T-helper 2 cell treated with Interferon-gamma antibody and Interleukin-4, amounts not matched to agents 5 μg/mL and 100 μg/mL, for 36 hours (primary cell): ENCODE measurements around the gene CCDC192.

ENCODE experiments used
- DNase-seq: peaks from one replicate; pipeline ENCODE4 v3.0.0; 2021; ENCODE audit warnings: low spot score
- H3K27ac Mint-ChIP-seq: one replicate; pipeline ENCODE4 v1.8.0; 2021; ENCODE audit warnings: mild to moderate bottlenecking, mixed read lengths
- H3K27me3 Mint-ChIP-seq: one replicate; pipeline ENCODE4 v1.8.0; 2021; ENCODE audit warnings: low read depth, mixed read lengths
- H3K36me3 Mint-ChIP-seq: one replicate; pipeline ENCODE4 v1.8.0; 2021; ENCODE audit warnings: low read depth, mixed read lengths
- H3K4me1 Mint-ChIP-seq: one replicate; pipeline ENCODE4 v1.8.0; 2021; ENCODE audit warnings: low read depth, mixed read lengths
- H3K4me3 Mint-ChIP-seq: one replicate; pipeline ENCODE4 v1.8.0; 2022; ENCODE audit warnings: mild to moderate bottlenecking, moderate library complexity, mixed read lengths
- H3K9me3 Mint-ChIP-seq: one replicate; pipeline ENCODE4 v1.8.0; 2021; ENCODE audit warnings: mixed read lengths

Gene CCDC192

GRCh38 chr5:127793052-127793451 lies 89.9 kb downstream of the CCDC192 start:
- peaks cover 39% of the 10 kb centered on the region for H3K9me3 Mint-ChIP-seq
- no peak for DNase-seq
- H3K27ac Mint-ChIP-seq = no peak overlapping the region
- H3K4me1 Mint-ChIP-seq = no peaks in the 10 kb centered on the region
- H3K4me3 Mint-ChIP-seq = no peak overlapping the region
- peaks cover 4% of the 10 kb centered on the region for H3K27me3 Mint-ChIP-seq
- peaks cover 6% of the 10 kb centered on the region for H3K36me3 Mint-ChIP-seq

GRCh38 chr5:127793879-127794278 lies 90.7 kb downstream of the CCDC192 start:
- H3K4me3 Mint-ChIP-seq = no peak overlapping the region
- H3K27ac Mint-ChIP-seq = no peak overlapping the region
- no peak for DNase-seq
- H3K4me1 Mint-ChIP-seq = no peaks in the 10 kb centered on the region
- H3K9me3 Mint-ChIP-seq = peaks cover 33% of the 10 kb centered on the region
- H3K36me3 Mint-ChIP-seq = peaks cover 6% of the 10 kb centered on the region
- H3K27me3 Mint-ChIP-seq = peaks cover 4% of the 10 kb centered on the region

GRCh38 chr5:127796211-127796610 lies 93.0 kb downstream of the CCDC192 start:
- Mint-ChIP-seq H3K4me3 (no peak overlapping the region), H3K27ac (no peak overlapping the region), H3K36me3 (peaks cover 3% of the 10 kb centered on the region), H3K27me3 (peaks cover 4% of the 10 kb centered on the region), H3K4me1 (no peaks in the 10 kb centered on the region), H3K9me3 (peaks cover 15% of the 10 kb centered on the region)
- DNase-seq = no peak

- DNase-seq = no peak
- Mint-ChIP-seq H3K4me3 (no peak overlapping the region), H3K27ac (no peak overlapping the region), H3K27me3 (peaks cover 6% of the 10 kb centered on the region), H3K36me3 (no peaks in the 10 kb centered on the region), H3K4me1 (no peaks in the 10 kb centered on the region), H3K9me3 (no peaks in the 10 kb centered on the region)
Observed at GRCh38 chr5:127799293-127799905, 96.2 kb downstream of the CCDC192 start.

GRCh38 chr5:127801751-127802476 lies 98.7 kb downstream of the CCDC192 start:
- DNase-seq = no peak
- H3K9me3 Mint-ChIP-seq = no peaks in the 10 kb centered on the region
- H3K4me1 Mint-ChIP-seq = no peaks in the 10 kb centered on the region
- H3K36me3 Mint-ChIP-seq = no peaks in the 10 kb centered on the region
- H3K27ac Mint-ChIP-seq = no peak overlapping the region
- H3K27me3 Mint-ChIP-seq = peaks cover 2% of the 10 kb centered on the region
- H3K4me3 Mint-ChIP-seq = no peak overlapping the region

GRCh38 chr5:127802477-127802865 lies 99.3 kb downstream of the CCDC192 start:
- DNase-seq = no peak
- H3K27ac Mint-ChIP-seq = no peak overlapping the region
- no peaks in the 10 kb centered on the region for H3K9me3 Mint-ChIP-seq

GRCh38 chr5:127804886-127805426 lies 101.8 kb downstream of the CCDC192 start:
- Mint-ChIP-seq H3K4me3 (no peak overlapping the region), H3K36me3 (no peaks in the 10 kb centered on the region), H3K9me3 (no peaks in the 10 kb centered on the region), H3K27ac (no peak overlapping the region), H3K4me1 (no peaks in the 10 kb centered on the region), H3K27me3 (peaks cover 4% of the 10 kb centered on the region)
- DNase-seq = no peak

More at GRCh38 chr5:127802477-127802865, 99.3 kb downstream of the CCDC192 start:
- Mint-ChIP-seq H3K36me3 (no peaks in the 10 kb centered on the region), H3K4me1 (no peaks in the 10 kb centered on the region), H3K4me3 (no peak overlapping the region), H3K27me3 (peaks cover 2% of the 10 kb centered on the region)

- H3K27me3 Mint-ChIP-seq = peaks cover 4% of the 10 kb centered on the region
- H3K36me3 Mint-ChIP-seq = no peaks in the 10 kb centered on the region
- DNase-seq = no peak
- H3K4me3 Mint-ChIP-seq = no peak overlapping the region
- no peak overlapping the region for H3K27ac Mint-ChIP-seq
- H3K9me3 Mint-ChIP-seq = no peaks in the 10 kb centered on the region
- H3K4me1 Mint-ChIP-seq = no peaks in the 10 kb centered on the region
Observed at GRCh38 chr5:127805448-127805847, 102.3 kb downstream of the CCDC192 start.

- Mint-ChIP-seq H3K4me3 (no peak overlapping the region), H3K36me3 (no peaks in the 10 kb centered on the region), H3K9me3 (no peaks in the 10 kb centered on the region), H3K4me1 (no peaks in the 10 kb centered on the region), H3K27ac (no peak overlapping the region), H3K27me3 (peaks cover 8% of the 10 kb centered on the region)
- DNase-seq = no peak
Observed at GRCh38 chr5:127806776-127807175, 103.6 kb downstream of the CCDC192 start.

- H3K27me3 Mint-ChIP-seq = peaks cover 15% of the 10 kb centered on the region
- no peaks in the 10 kb centered on the region for H3K4me1 Mint-ChIP-seq
- H3K27ac Mint-ChIP-seq = no peak overlapping the region
- no peak for DNase-seq
- H3K4me3 Mint-ChIP-seq = no peak overlapping the region
- H3K9me3 Mint-ChIP-seq = no peaks in the 10 kb centered on the region
- no peaks in the 10 kb centered on the region for H3K36me3 Mint-ChIP-seq
Observed at GRCh38 chr5:127809533-127809932, 106.3 kb downstream of the CCDC192 start.

GRCh38 chr5:127810017-127810416 lies 106.8 kb downstream of the CCDC192 start:
- no peaks in the 10 kb centered on the region for H3K4me1 Mint-ChIP-seq
- peaks cover 17% of the 10 kb centered on the region for H3K27me3 Mint-ChIP-seq
- H3K9me3 Mint-ChIP-seq = no peaks in the 10 kb centered on the region
- H3K27ac Mint-ChIP-seq = no peak overlapping the region
- H3K4me3 Mint-ChIP-seq = no peak overlapping the region
- no peaks in the 10 kb centered on the region for H3K36me3 Mint-ChIP-seq
- DNase-seq = no peak

- no peak overlapping the region for H3K27ac Mint-ChIP-seq
- no peaks in the 10 kb centered on the region for H3K36me3 Mint-ChIP-seq
- H3K9me3 Mint-ChIP-seq = no peaks in the 10 kb centered on the region
- H3K27me3 Mint-ChIP-seq = peaks cover 19% of the 10 kb centered on the region
- H3K4me3 Mint-ChIP-seq = no peak overlapping the region
- DNase-seq = no peak
- H3K4me1 Mint-ChIP-seq = no peaks in the 10 kb centered on the region
Observed at GRCh38 chr5:127810707-127811490, 107.7 kb downstream of the CCDC192 start.

GRCh38 chr5:127812570-127812969 lies 109.4 kb downstream of the CCDC192 start:
- no peaks in the 10 kb centered on the region for H3K36me3 Mint-ChIP-seq
- no peak overlapping the region for H3K4me3 Mint-ChIP-seq
- H3K4me1 Mint-ChIP-seq = no peaks in the 10 kb centered on the region
- no peak overlapping the region for H3K27ac Mint-ChIP-seq
- H3K27me3 Mint-ChIP-seq = peaks cover 19% of the 10 kb centered on the region
- H3K9me3 Mint-ChIP-seq = no peaks in the 10 kb centered on the region
- no peak for DNase-seq
